Endothelial cell of umbilical vein (primary cell): ENCODE data around the gene PFAS. TPM values are rescaled to one million over a fixed set of nuclear protein-coding genes. Genes with fewer than 3 reads are reported as not detected.

Experiments
- BruUV-seq: library from RNA; stranded (reverse); fragments of 400-500 nt; replicated peaks from 2 replicates; lab custom pipeline; 2021; lab: Mats Ljungman, UMichigan
- CTCF ChIA-PET: fragments of 300-600, 350-600 bp; sonication (Branson Sonifier 250); formaldehyde crosslinking; loops from one replicate; lab custom pipeline; 2021; ENCODE audit warnings: antibody characterized with exemption, inconsistent platforms; lab: Charles Lee
- POLR2A ChIA-PET: fragments of 300-600, 350-600 bp; sonication (Branson Sonifier 250); formaldehyde crosslinking; loops from one replicate; lab custom pipeline; 2021; ENCODE audit warnings: antibody characterized with exemption, inconsistent platforms; lab: Charles Lee
- DNase-seq: peaks from one replicate; pipeline ENCODE4 v3.0.0-alpha.2; 2011; ENCODE audit warnings: low read depth, low spot score
- FAIRE-seq: peaks from 2 replicates; lab custom pipeline; 2011; peaks lifted over from hg19 to GRCh38; lab: Jason Lieb, UNC
- H2AFZ ChIP-seq: 2 replicates; pipeline ENCODE4 v1.6.0; 2012; ENCODE audit warnings: low read depth, low read length, control low read depth, inconsistent platforms
- H3K27ac ChIP-seq: 2 replicates; pipeline ENCODE4 v1.5.1; 2011; ENCODE audit warnings: low read depth, mild to moderate bottlenecking, control low read depth, low read length, moderate library complexity; ENCODE audit not compliant: insufficient read depth
- H3K27me3 ChIP-seq, 2 experiments: 2 replicates each; pipeline versions ENCODE4 v1.6.0 to v1.6.1; 2011; ENCODE audit warnings: low read length in 2 of 2, mixed read lengths in 1 of 2; ENCODE audit not compliant: control insufficient read depth in 2 of 2, insufficient read depth in 2 of 2
- H3K36me3 ChIP-seq, 2 experiments: 2 replicates in 1 of 2; 3 replicates in 1 of 2; pipeline ENCODE4 v1.5.1; 2011; ENCODE audit warnings: low read length in 2 of 2, mild to moderate bottlenecking in 1 of 2, moderate library complexity in 1 of 2; ENCODE audit not compliant: control insufficient read depth in 2 of 2, insufficient read depth in 2 of 2; ENCODE audit errors: extremely low read depth in 1 of 2
- H3K4me1 ChIP-seq: 3 replicates; pipeline ENCODE4 v1.5.1; 2011; ENCODE audit warnings: mild to moderate bottlenecking, low read length; ENCODE audit not compliant: control insufficient read depth, insufficient read depth; ENCODE audit errors: extremely low read depth
- H3K4me2 ChIP-seq: 2 replicates; pipeline ENCODE4 v1.6.1; 2011; ENCODE audit warnings: low read length, control low read depth, mixed read lengths; ENCODE audit not compliant: insufficient read depth
- H3K4me3 ChIP-seq, 3 experiments: fragments of 200-600 bp in 1 of 3; sonication (generic), shearing (Covaris generic) in 1 of 3; replicated peaks in 1 of 3; 2 replicates each; pipeline ENCODE4 v1.5.1; 2011 to 2016; ENCODE audit warnings: control low read depth in 3 of 3, low read length in 3 of 3, mild to moderate bottlenecking in 2 of 3, inconsistent platforms in 1 of 3, low read depth in 1 of 3, moderate library complexity in 1 of 3; ENCODE audit not compliant: insufficient read depth in 1 of 3
- H3K79me2 ChIP-seq: 2 replicates; pipeline ENCODE4 v1.6.0; 2012; ENCODE audit warnings: low read length, inconsistent platforms; ENCODE audit not compliant: control insufficient read depth, insufficient read depth
- H3K9ac ChIP-seq: replicated peaks from 2 replicates; pipeline ENCODE3; 2011; ENCODE audit warnings: low read length, control low read depth; ENCODE audit not compliant: insufficient read depth; ENCODE audit errors: extremely low read depth
- H3K9me1 ChIP-seq: replicated peaks from 3 replicates; pipeline ENCODE4 v1.6.0; 2011; ENCODE audit warnings: mild to moderate bottlenecking, low read length; ENCODE audit not compliant: control insufficient read depth, insufficient read depth; ENCODE audit errors: extremely low read depth
- H3K9me3 ChIP-seq: replicated peaks from 2 replicates; pipeline ENCODE4 v1.5.1; 2012; ENCODE audit warnings: low read length, inconsistent platforms; ENCODE audit not compliant: control insufficient read depth, insufficient read depth
- H4K20me1 ChIP-seq: replicated peaks from 2 replicates; pipeline ENCODE3; 2011; ENCODE audit warnings: mild to moderate bottlenecking, low read length; ENCODE audit not compliant: control insufficient read depth, insufficient read depth; ENCODE audit errors: extremely low read depth
- CTCF ChIP-seq, 2 donors: IDR thresholded peaks; 1 replicate in 1 of 2; 2 replicates in 1 of 2; pipeline ENCODE4 v1.5.1; 2011; ENCODE audit warnings: low read length in 2 of 2, mild to moderate bottlenecking in 2 of 2, moderate library complexity in 2 of 2, control low read depth in 1 of 2, inconsistent platforms in 1 of 2, low read depth in 1 of 2; ENCODE audit not compliant: insufficient read depth in 1 of 2; ENCODE audit errors: extremely low read depth in 1 of 2
- EZH2 ChIP-seq: IDR thresholded peaks from 2 replicates; pipeline ENCODE4 v1.6.1; 2012; ENCODE audit warnings: borderline replicate concordance, low read depth, mild to moderate bottlenecking, moderate library complexity, low read length, inconsistent platforms; ENCODE audit not compliant: severe bottlenecking
- JUN ChIP-seq: IDR thresholded peaks from 2 replicates; pipeline ENCODE4 v1.6.1; 2011; ENCODE audit warnings: borderline replicate concordance, low read depth; ENCODE audit not compliant: insufficient read length, insufficient read depth
- POLR2AphosphoS5 ChIP-seq: IDR thresholded peaks from 2 replicates; pipeline ENCODE4 v1.6.1; 2012; ENCODE audit warnings: low read depth, mild to moderate bottlenecking, control low read depth, low read length, moderate library complexity; ENCODE audit not compliant: insufficient read depth
- dilution Hi-C: fragments of 300-500 bp; cut with MboI; formaldehyde crosslinking; loops from one replicate; pipeline ENCODE4 v1.15.0; 2019; ENCODE audit warnings: low sequenced_read_pairs; ENCODE audit not compliant: extremely low pct_ligation_motif_present
- intact Hi-C: fragments of 100-400 bp; cut with micrococcal nuclease; formaldehyde crosslinking; loops from one replicate; pipeline ENCODE4 v1.10.0; 2022
- polyA plus RNA-seq, 4 experiments: library from polyadenylated mRNA; depleted of rRNA in 3 of 4; stranded (reverse) in 3 of 4; unstranded in 1 of 4; fragments of >200 nt; gene quantifications; 2 replicates each; pipeline versions ENCODE4 v1.2.1 to v1.2.3, GENCODE V29; 2011 to 2012; ENCODE audit warnings: missing spikeins in 1 of 4
- total RNA-seq: library from RNA; stranded (reverse); gene quantifications from 2 replicates; pipeline ENCODE4 v1.2.3, GENCODE V29; 2021

Gene PFAS
- total and polyA plus RNA-seq, 2 donors (not counting 3 experiments of a cell fraction or from before 2014, with no cell fraction given): 34.1 to 108 TPM

- no peaks in the 10 kb centered on the region for H3K9me1 ChIP-seq
- H3K9me3 ChIP-seq: no peaks in the 10 kb centered on the region
- dilution Hi-C loops (no loop called here), intact Hi-C loops (no loop called here)
- no peaks in the 10 kb centered on the region for H4K20me1 ChIP-seq
- H3K4me2 ChIP-seq: no peak overlapping the region
- H3K36me3 ChIP-seq: no peaks in the 10 kb centered on the region
- H3K27me3 ChIP-seq: no peaks in the 10 kb centered on the region
- BruUV-seq: no TSS peak
- DNase-seq (no peak), FAIRE-seq (no peak)
- H3K27ac ChIP-seq: no peak overlapping the region
- H3K4me1 ChIP-seq: no peaks in the 10 kb centered on the region
- TF ChIP-seq JUN (no peak), EZH2 (no peak), CTCF (IDR thresholded peaks at IDR 0.05; ENCODE audit: extremely low read depth in 1 of 2, insufficient read depth in 1 of 2, low read depth in 1 of 2, low read length in 2 of 2) (no peak), POLR2AphosphoS5 (no peak)
- H3K9ac ChIP-seq: no peak overlapping the region
- H3K4me3 ChIP-seq: no peak overlapping the region
- H2AFZ ChIP-seq: no peak overlapping the region
- H3K79me2 ChIP-seq: no peaks in the 10 kb centered on the region
- ChIA-PET POLR2A (no interaction called here), CTCF (no interaction called here)
Measured at GRCh38 chr17:8274816-8275215, 25.7 kb downstream of the PFAS start.
